Kidney (tissue), 14 donors: Measurements from ENCODE around the gene MFNG. TPM values are rescaled to one million over a fixed set of nuclear protein-coding genes. Genes with fewer than 3 reads are reported as not detected.
A peak's percentile ranks its signal among the peaks of the same experiment; 100 is the strongest.
"Not testable (repeated sequence)": the region's sequence is repeated elsewhere in the genome, so short reads cannot be mapped to it uniquely, and the experiment has no call there.

Experiments
- DNase-seq, 5 donors: peaks; one replicate each; pipeline ENCODE4 v3.0.0-alpha.2; 2013 to 2020
- FAIRE-seq: peaks from 2 replicates; lab custom pipeline; 2012; peaks lifted over from hg19 to GRCh38; lab: Jason Lieb, UNC
- H3K27ac ChIP-seq, 2 donors: one replicate each; pipeline ENCODE4 v1.7.0; 2013; ENCODE audit warnings: low read depth in 2 of 2, low read length in 2 of 2, inconsistent platforms in 1 of 2
- H3K27me3 ChIP-seq: one replicate; pipeline ENCODE4 v1.7.1; 2013; ENCODE audit warnings: low read length, inconsistent platforms; ENCODE audit not compliant: control insufficient read depth, insufficient read depth
- H3K36me3 ChIP-seq, 3 donors: one replicate each; pipeline versions ENCODE4 v1.7.0 to v1.7.1; 2013; ENCODE audit warnings: low read length in 3 of 3, control low read depth in 1 of 3, inconsistent platforms in 1 of 3; ENCODE audit not compliant: insufficient read depth in 3 of 3, control insufficient read depth in 2 of 3
- H3K4me1 ChIP-seq, 3 donors: one replicate each; pipeline versions ENCODE4 v1.7.0 to v1.7.1; 2013; ENCODE audit warnings: low read length in 3 of 3, inconsistent platforms in 1 of 3, low read depth in 1 of 3; ENCODE audit not compliant: control insufficient read depth in 2 of 3, insufficient read depth in 2 of 3
- H3K4me3 ChIP-seq, 3 donors: one replicate each; pipeline versions ENCODE4 v1.7.0 to v1.8.1; 2013; ENCODE audit warnings: low read length in 3 of 3, control low read depth in 1 of 3, inconsistent platforms in 1 of 3
- H3K9ac ChIP-seq, 3 donors: one replicate each; pipeline versions ENCODE4 v1.7.0 to v1.7.1; 2013; ENCODE audit warnings: low read length in 3 of 3, control low read depth in 1 of 3, inconsistent platforms in 1 of 3
- H3K9me3 ChIP-seq, 3 donors: one replicate each; pipeline versions ENCODE4 v1.7.0 to v1.7.1; 2013; ENCODE audit warnings: low read length in 3 of 3, control low read depth in 1 of 3, inconsistent platforms in 1 of 3; ENCODE audit not compliant: control insufficient read depth in 2 of 3, insufficient read depth in 1 of 3
- intact Hi-C: fragments of 100-400 bp; cut with DNase I; formaldehyde crosslinking; loops from one replicate; pipeline ENCODE4 v1.11.1; 2022
- polyA plus RNA-seq: library from polyadenylated mRNA; stranded (reverse); fragments of 350-450 nt; fragmentation: Illumina TruSeq; extraction: RNeasy Lipid Tissue Mini Kit (QIAGEN cat#74804); gene quantifications from one replicate; pipeline ENCODE4 v1.2.3, GENCODE V29; 2014; ENCODE audit warnings: low read depth, low replicate concordance; ENCODE audit not compliant: insufficient read depth
- total RNA-seq: library from RNA; stranded (reverse); fragmentation: NEBNext Ultra II Directional; extraction: Animal tissue kit (Norgen Biotek cat#: 25700); gene quantifications from one replicate; pipeline ENCODE4 v1.2.1, GENCODE V29; 2021
- TF ChIP-seq, protein P1 (sequence below): IDR thresholded peaks from 3 replicates; pipeline ENCODE4 v1.5.1; 2012; ENCODE audit warnings: mild to moderate bottlenecking, moderate library complexity, borderline replicate concordance; ENCODE audit not compliant: insufficient read depth; ENCODE audit errors: extremely low read depth
- donor health status: control.
- donor health status: control.
- donor health status: control.
- donor health status: control.
- donor health status: control.
- donor health status: DM: yes; HTN: yes; CAD: no.
- donor health status: Normal renal cell carcinoma (clear cell type).

The MFNG gene
- total and polyA plus RNA-seq, 2 donors from 2014 or later, result 9.1 to 31.1 TPM

DNA sequence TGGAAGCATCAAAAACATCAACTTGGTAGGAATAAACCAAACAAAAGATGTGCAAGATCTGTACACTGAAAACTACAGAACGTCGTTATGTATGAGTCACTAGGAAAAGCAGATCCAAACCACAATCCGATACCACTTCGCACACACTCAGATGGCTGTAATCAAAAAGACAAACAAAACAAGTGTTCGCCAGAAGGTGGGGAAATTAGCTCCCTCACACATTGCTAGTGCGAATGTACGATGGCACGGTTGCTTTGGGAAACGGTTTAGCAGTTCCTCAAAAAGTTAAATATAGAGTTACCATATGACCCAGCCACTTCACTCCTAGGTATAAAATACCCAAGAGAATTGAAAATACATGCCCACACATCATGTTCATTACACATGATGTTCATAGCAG is 47.8 kb upstream of the MFNG start:
- DNase-seq (no peak), FAIRE-seq (no peak)
- TF ChIP-seq, protein P1, sequence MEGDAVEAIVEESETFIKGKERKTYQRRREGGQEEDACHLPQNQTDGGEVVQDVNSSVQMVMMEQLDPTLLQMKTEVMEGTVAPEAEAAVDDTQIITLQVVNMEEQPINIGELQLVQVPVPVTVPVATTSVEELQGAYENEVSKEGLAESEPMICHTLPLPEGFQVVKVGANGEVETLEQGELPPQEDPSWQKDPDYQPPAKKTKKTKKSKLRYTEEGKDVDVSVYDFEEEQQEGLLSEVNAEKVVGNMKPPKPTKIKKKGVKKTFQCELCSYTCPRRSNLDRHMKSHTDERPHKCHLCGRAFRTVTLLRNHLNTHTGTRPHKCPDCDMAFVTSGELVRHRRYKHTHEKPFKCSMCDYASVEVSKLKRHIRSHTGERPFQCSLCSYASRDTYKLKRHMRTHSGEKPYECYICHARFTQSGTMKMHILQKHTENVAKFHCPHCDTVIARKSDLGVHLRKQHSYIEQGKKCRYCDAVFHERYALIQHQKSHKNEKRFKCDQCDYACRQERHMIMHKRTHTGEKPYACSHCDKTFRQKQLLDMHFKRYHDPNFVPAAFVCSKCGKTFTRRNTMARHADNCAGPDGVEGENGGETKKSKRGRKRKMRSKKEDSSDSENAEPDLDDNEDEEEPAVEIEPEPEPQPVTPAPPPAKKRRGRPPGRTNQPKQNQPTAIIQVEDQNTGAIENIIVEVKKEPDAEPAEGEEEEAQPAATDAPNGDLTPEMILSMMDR, result no peak
- no peaks in the 10 kb centered on the region for H3K9me3 ChIP-seq
- no peaks in the 10 kb centered on the region for H3K36me3 ChIP-seq
- no peak overlapping the region for H3K9ac ChIP-seq
- no peak overlapping the region for H3K4me3 ChIP-seq
- intact Hi-C loops, result no loop called here
- no peaks in the 10 kb centered on the region for H3K27me3 ChIP-seq
- H3K4me1 ChIP-seq, result peaks cover 0 to 6% (median 1%) of the 10 kb centered on the region in 3 donors
- no peak overlapping the region for H3K27ac ChIP-seq

DNA sequence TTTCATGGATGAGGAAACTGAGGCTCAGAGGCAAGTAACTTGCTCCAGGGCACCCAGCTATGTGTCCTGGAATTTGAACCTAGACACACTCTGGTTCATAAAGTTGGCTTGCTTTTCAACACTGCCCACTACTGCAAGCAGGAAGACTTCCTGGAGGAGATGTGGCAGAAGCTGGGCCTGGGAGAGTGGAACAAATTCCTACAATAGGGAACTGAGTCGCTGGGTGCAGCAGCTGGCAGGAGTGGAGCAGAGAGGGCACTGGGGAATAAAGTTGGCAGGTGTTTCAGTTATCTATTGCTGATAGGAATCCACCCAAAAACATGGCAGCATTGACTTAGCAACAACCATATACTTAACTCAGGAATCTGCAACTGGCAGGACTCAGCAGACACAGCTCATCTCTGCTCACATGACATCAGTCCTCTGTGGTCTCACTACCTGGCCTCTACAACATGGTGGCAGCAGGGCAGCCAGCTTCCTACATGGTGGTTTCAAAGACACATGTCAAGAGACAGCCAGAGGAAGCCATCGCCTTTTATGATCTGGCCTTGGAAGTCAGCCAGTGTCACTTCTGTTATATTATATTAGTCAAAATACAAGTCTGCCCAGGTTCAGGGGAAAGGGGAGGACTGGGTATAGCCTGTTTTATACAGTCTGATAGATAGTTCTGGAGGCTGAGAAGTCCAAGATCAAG is 43.6 kb upstream of the MFNG start:
- H3K9ac ChIP-seq, result no peak overlapping the region
- H3K9me3 ChIP-seq, result no peaks in the 10 kb centered on the region
- no peaks in the 10 kb centered on the region for H3K4me1 ChIP-seq
- no peaks in the 10 kb centered on the region for H3K36me3 ChIP-seq
- DNase-seq (peak in 1 of 5 donors; percentile 12), FAIRE-seq (no peak)
- H3K4me3 ChIP-seq, result no peak overlapping the region
- TF ChIP-seq, protein P1, result no peak
- H3K27me3 ChIP-seq, result no peaks in the 10 kb centered on the region
- intact Hi-C loops, result no loop called here
- H3K27ac ChIP-seq, result no peak overlapping the region

DNA sequence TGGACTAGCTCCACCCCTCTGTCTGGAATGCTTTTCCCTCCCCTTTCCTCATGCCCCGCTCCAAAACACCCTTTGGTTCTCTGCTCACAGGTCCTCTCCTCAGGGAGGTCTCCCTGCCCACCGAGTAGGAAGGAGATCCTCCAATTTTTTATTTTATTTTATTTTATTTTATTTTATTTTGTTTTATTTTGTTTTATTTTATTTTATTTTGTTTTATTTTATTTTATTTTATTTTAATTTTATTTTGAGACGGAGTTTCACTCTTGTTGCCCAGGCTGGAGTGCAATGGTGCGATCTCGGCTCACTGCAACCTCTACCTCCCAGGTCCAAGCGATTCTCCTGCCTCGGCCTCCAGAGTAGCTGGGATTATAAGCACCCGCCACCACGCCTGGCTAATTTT is 41.8 kb upstream of the MFNG start:
- FAIRE-seq, result peak; percentile 66

DNA sequence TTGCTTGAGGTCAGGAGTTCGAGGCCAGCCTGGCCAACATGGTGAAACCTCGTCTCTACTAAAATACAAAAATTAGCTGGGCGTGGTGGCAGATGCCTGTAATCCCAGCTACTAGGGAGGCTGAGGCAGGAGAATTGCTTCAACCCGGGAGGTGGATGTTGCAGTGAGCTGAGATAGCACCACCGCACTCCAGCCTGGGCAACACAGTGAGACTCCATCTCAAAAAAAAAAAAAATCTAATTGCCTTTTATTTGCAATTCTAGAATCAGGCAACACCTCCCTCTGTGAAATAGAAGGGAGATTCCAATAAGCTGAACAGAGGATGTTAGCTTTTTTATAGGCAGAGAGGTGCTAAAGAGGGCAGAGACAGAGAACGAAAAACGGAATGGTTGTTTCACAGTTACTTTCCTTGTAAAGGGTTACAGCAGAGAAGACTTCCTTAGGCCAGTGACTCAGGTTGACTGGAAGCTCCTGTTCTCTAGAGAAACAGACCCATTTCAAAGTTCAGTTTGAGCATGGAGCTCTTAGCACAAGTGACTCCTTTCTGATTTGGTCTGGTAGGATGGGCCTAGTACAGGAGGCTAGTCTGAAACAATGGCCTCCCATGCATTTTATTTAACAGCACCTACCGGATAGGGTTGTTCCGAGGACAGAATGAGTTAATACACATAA is 41.0 kb upstream of the MFNG start:
- FAIRE-seq, H3K27me3 ChIP-seq, H3K4me1 ChIP-seq, H3K4me3 ChIP-seq, H3K9ac ChIP-seq, H3K9me3 ChIP-seq, H3K36me3 ChIP-seq, H3K27ac ChIP-seq, DNase-seq, intact Hi-C loops: not testable (repeated sequence)

More for the DNA sequence above, 41.8 kb upstream of the MFNG start:
- H3K4me1 ChIP-seq, H3K4me3 ChIP-seq, H3K9me3 ChIP-seq, H3K27ac ChIP-seq, H3K9ac ChIP-seq, H3K36me3 ChIP-seq, H3K27me3 ChIP-seq, DNase-seq, intact Hi-C loops: not testable (repeated sequence)
